Activated T-cell treated with anti-CD3 and anti-CD28 coated beads, Interleukin-2, amount 50 U/mL, for 4 hours (primary cell): Measurements from ENCODE around the gene FBXL7. TPM values are rescaled to one million over a fixed set of nuclear protein-coding genes. Genes with fewer than 3 reads are reported as not detected.

ENCODE experiments used
- ATAC-seq, 2 donors: fragments of 200-7000 bp; cut with Tn5 transposase; one replicate each; pipeline ENCODE4 v1.10.0; 2021
- DNase-seq: peaks from one replicate; pipeline ENCODE4 v3.0.0-alpha.2; 2020
- H3K27me3 Mint-ChIP-seq: one replicate; pipeline ENCODE4 v1.8.0; 2021; ENCODE audit warnings: low read depth, mixed read lengths
- H3K36me3 Mint-ChIP-seq: one replicate; pipeline ENCODE4 v1.8.0; 2022; ENCODE audit warnings: mixed read lengths; ENCODE audit not compliant: insufficient read depth
- H3K4me1 Mint-ChIP-seq: one replicate; pipeline ENCODE4 v1.8.0; 2021; ENCODE audit warnings: low read depth, mixed read lengths
- H3K4me3 Mint-ChIP-seq: one replicate; pipeline ENCODE4 v1.8.0; 2021; ENCODE audit warnings: mild to moderate bottlenecking, moderate library complexity, mixed read lengths
- H3K9me3 Mint-ChIP-seq: one replicate; pipeline ENCODE4 v1.8.0; 2021; ENCODE audit warnings: mixed read lengths
- total RNA-seq, 3 donors: library from RNA; stranded (reverse); gene quantifications; one replicate each; pipeline ENCODE4 v1.2.1, GENCODE V29; 2021

Gene FBXL7
- total RNA-seq, 3 donors from 2014 or later, result not detected

- no peak for ATAC-seq
- H3K4me3 Mint-ChIP-seq, result no peak overlapping the region
- no peaks in the 10 kb centered on the region for H3K4me1 Mint-ChIP-seq
These were observed 114.7 kb downstream of the FBXL7 start for GRCh38 chr5:15614679-15615078.

DNA sequence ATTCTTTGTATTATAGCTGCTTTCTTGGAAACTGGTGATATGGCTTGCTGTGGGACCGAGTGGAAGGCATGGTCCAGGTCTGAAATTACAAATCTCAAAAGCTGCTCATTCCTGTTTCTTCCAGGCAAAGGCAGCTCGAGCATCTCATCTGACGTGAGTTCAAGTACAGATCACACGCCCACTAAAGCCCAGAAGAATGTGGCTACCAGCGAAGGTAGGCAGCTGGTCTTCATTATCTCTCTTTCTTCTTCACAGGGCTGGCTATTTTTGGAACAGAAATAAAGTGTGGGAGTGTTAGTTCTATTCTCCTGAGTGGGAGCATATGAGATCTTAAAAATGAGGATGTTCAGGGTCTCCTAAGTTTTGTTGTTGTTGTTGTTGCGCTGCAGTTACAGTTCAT is 115.9 kb downstream of the FBXL7 start:
- DNase-seq (no peak), ATAC-seq (no peak)
- Mint-ChIP-seq H3K36me3 (no peaks in the 10 kb centered on the region), H3K4me3 (no peak overlapping the region), H3K9me3 (peaks cover 11% of the 10 kb centered on the region), H3K4me1 (no peaks in the 10 kb centered on the region), H3K27me3 (no peaks in the 10 kb centered on the region)

More at GRCh38 chr5:15614679-15615078, 114.7 kb downstream of the FBXL7 start:
- no peak for DNase-seq
- H3K27me3 Mint-ChIP-seq, result no peaks in the 10 kb centered on the region
- H3K36me3 Mint-ChIP-seq, result no peaks in the 10 kb centered on the region
- H3K9me3 Mint-ChIP-seq, result peaks cover 5% of the 10 kb centered on the region

DNA sequence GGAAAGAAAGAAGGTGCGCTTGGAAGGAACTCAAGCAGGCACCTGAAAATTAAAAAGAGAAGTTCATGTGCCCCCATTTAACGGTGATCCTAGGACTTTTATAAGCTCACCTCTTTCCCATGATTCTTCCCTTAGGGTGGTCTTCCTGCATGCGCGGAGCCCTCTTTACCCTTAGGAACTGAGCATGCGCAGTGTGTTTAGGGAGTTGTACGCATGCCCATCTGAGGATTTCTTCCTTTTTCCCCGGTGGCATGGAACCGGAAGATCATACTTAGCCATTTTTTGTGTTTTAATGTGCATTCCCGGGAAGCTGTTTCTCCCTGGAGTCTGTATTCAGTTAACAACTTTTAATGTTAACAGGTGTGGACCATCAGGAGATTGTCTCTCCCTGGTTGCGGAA is 119.0 kb downstream of the FBXL7 start:
- Mint-ChIP-seq H3K27me3 (no peaks in the 10 kb centered on the region), H3K9me3 (peaks cover 15% of the 10 kb centered on the region), H3K4me3 (no peak overlapping the region), H3K4me1 (no peaks in the 10 kb centered on the region), H3K36me3 (no peaks in the 10 kb centered on the region)
- no peak for ATAC-seq
- DNase-seq, result no peak

DNA sequence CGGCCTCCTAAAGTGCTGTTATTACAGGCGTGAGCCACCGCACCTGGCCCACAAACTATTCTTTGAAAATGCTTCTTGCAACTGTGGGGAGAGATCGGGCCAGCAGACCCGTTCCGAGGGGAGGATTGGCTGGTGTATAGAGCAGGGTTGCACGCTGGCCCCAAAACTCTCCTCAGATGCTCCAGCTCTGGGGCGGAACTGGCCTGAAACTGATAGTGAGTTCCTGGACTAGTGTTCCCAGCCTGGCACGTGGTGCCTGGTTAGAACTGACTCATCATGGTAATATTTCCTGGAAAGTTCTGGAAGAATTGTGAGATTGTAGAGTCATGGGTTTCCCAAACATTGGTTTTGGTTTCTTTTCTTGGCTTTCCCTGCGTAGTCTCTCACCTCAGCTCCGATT is 120.5 kb downstream of the FBXL7 start:
- ATAC-seq, result no peak
- Mint-ChIP-seq H3K9me3 (peaks cover 15% of the 10 kb centered on the region), H3K27me3 (no peaks in the 10 kb centered on the region), H3K36me3 (no peaks in the 10 kb centered on the region), H3K4me1 (no peaks in the 10 kb centered on the region), H3K4me3 (no peak overlapping the region)
- DNase-seq, result no peak

GRCh38 chr5:15621094-15621493 is 121.1 kb downstream of the FBXL7 start:
- ATAC-seq (no peak), DNase-seq (no peak)
- no peaks in the 10 kb centered on the region for H3K27me3 Mint-ChIP-seq
- H3K4me1 Mint-ChIP-seq, result no peaks in the 10 kb centered on the region
- no peaks in the 10 kb centered on the region for H3K36me3 Mint-ChIP-seq
- H3K9me3 Mint-ChIP-seq, result peaks cover 15% of the 10 kb centered on the region
- no peak overlapping the region for H3K4me3 Mint-ChIP-seq

DNA sequence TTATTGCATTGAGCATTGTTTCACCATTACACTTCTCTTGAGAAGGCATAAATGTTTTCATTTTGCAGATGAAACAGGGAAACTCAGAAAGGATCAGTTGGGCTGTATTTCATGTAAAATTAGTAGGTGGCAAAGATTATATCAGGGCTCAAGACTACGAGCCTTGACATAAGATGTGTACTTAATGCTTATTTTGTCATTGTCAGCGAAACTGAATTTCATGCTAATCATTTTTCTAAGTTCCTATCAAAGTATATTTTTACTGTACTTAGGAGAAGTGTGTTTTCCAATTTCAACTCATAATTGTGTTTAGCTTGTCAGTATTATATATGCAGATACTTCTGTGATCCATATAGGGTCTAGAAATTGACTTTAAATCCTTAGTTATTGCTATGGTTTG is 123.8 kb downstream of the FBXL7 start:
- no peaks in the 10 kb centered on the region for H3K27me3 Mint-ChIP-seq

DNA sequence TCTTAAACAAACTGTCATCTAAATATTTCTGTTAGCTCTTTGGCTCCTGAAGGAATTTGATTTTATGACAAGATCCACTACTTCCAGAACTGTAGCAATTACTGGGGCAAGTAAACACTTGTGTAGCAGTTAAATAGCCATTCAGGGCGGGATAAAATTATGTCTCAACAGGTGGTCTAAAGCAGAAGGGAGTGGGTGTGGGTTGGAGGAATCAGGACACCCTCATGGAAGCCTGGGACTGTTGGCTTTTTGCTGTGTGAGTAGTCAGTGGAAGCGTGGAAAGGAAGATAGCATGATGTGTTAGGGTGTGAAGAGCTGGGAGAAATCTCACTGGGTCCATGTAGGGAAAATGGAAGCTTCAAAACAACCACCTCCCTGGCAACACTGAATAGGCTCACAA is 127.1 kb downstream of the FBXL7 start:
- no peak for ATAC-seq
- DNase-seq, result no peak
- H3K36me3 Mint-ChIP-seq, result no peaks in the 10 kb centered on the region
- H3K4me3 Mint-ChIP-seq, result no peak overlapping the region
- peaks cover 3% of the 10 kb centered on the region for H3K9me3 Mint-ChIP-seq
- no peaks in the 10 kb centered on the region for H3K4me1 Mint-ChIP-seq
- H3K27me3 Mint-ChIP-seq, result no peaks in the 10 kb centered on the region

More for the DNA sequence above, 123.8 kb downstream of the FBXL7 start:
- no peaks in the 10 kb centered on the region for H3K36me3 Mint-ChIP-seq
- no peak for ATAC-seq
- no peak for DNase-seq
- H3K4me1 Mint-ChIP-seq, result no peaks in the 10 kb centered on the region
- peaks cover 11% of the 10 kb centered on the region for H3K9me3 Mint-ChIP-seq
- no peak overlapping the region for H3K4me3 Mint-ChIP-seq

DNA sequence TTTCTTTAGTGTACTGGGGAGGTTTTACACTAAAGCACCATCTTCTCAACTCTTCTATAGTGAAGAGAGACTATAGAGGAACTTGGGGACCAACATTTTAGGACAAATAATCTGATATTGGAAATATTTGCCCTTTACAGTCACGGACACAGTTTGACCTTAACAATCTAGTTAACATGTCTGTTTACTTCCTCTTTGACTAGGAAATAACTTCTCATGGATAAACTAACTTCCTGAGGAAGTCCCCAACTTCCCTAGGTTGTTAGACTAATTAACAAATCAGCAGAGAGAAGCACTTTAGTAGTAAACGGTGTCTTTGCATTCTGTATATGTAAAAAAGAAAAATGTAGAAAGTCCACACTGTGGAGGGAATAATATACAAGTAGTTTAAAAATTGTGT is 127.7 kb downstream of the FBXL7 start:
- no peak overlapping the region for H3K4me3 Mint-ChIP-seq
- H3K9me3 Mint-ChIP-seq, result peaks cover 3% of the 10 kb centered on the region
- DNase-seq (no peak), ATAC-seq (no peak)
- H3K27me3 Mint-ChIP-seq, result no peaks in the 10 kb centered on the region
- no peaks in the 10 kb centered on the region for H3K36me3 Mint-ChIP-seq
- H3K4me1 Mint-ChIP-seq, result no peaks in the 10 kb centered on the region

DNA sequence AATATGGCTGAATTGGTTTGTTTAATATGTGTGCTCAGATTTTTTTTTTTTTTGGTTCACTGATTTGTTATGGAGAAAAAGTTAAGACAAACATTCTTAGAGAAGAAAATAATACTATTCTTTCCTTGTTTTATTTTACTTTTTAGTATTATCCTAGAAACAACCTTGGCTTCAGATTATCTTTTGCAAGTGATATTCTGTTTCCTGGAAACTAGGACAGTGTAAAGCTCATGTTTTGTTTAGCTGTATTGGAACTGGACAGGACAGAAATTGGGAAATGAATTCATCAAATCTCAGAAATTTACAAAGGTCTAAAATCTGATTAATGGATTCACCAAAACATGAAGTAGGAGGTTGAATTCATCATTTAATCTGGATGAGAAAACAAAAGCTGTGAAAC is 130.5 kb downstream of the FBXL7 start:
- Mint-ChIP-seq H3K9me3 (peaks cover 3% of the 10 kb centered on the region), H3K27me3 (no peaks in the 10 kb centered on the region), H3K4me1 (no peaks in the 10 kb centered on the region), H3K36me3 (no peaks in the 10 kb centered on the region), H3K4me3 (no peak overlapping the region)
- DNase-seq (no peak), ATAC-seq (no peak)

DNA sequence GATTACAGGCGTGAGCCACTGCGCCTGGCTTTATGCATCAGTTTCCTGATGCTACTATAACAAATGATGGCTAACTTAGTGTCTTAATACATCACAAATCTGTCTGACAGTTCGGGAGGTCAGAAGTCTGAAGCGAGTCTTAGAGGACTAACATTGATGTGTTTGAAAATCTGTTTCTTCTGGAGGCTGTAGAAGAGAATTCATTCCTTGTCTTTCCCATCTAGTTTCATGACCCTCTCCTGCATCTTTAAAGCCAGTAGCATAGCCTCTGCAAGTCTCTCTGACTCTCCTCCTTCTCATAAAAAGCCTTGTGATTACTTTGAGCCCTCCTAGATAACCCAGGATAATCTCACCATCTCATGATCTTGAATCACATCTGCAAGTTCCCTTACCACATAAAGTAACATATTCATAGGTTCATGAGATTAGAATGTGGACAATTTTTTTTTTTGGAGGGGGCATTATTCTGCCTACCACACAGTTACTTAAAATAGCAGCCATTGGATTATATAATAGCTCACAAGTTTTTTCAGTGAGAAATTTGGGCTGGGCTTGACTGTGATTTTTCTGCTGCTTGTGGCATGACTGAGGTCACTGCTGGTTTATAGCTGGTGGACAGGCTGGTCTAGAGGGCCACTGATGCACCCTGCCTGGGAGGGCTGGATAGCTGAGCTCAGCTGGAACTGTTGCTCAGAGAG is 134.8 kb downstream of the FBXL7 start:
- Mint-ChIP-seq H3K4me3 (no peak overlapping the region), H3K9me3 (peaks cover 3% of the 10 kb centered on the region), H3K36me3 (no peaks in the 10 kb centered on the region), H3K27me3 (no peaks in the 10 kb centered on the region), H3K4me1 (no peaks in the 10 kb centered on the region)
- DNase-seq, result no peak
- ATAC-seq, result no peak

DNA sequence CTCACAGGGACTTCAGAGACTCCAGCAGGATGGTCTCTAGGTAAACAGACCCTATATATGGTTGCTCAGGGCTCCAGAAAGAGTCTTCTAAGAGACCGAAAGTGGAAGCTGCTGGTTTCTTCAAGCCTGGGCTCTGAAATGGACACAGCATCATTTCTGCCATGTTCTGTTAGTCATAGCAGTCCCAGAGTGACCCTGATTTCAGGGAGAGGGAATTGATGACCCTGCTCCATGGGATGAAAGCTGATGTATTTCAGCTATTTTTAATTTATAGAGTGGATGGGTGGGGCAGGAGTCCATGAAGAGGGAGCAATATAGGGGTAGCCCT is 135.3 kb downstream of the FBXL7 start:
- Mint-ChIP-seq H3K9me3 (peaks cover 3% of the 10 kb centered on the region), H3K36me3 (no peaks in the 10 kb centered on the region), H3K4me3 (no peak overlapping the region), H3K4me1 (no peaks in the 10 kb centered on the region), H3K27me3 (no peaks in the 10 kb centered on the region)
- ATAC-seq (no peak), DNase-seq (no peak)

GRCh38 chr5:15637345-15637744 is 137.4 kb downstream of the FBXL7 start:
- H3K4me3 Mint-ChIP-seq, result no peak overlapping the region
- H3K36me3 Mint-ChIP-seq, result no peaks in the 10 kb centered on the region
- peaks cover 6% of the 10 kb centered on the region for H3K9me3 Mint-ChIP-seq
- no peaks in the 10 kb centered on the region for H3K4me1 Mint-ChIP-seq
- DNase-seq, result no peak
- no peaks in the 10 kb centered on the region for H3K27me3 Mint-ChIP-seq
- ATAC-seq, result no peak

DNA sequence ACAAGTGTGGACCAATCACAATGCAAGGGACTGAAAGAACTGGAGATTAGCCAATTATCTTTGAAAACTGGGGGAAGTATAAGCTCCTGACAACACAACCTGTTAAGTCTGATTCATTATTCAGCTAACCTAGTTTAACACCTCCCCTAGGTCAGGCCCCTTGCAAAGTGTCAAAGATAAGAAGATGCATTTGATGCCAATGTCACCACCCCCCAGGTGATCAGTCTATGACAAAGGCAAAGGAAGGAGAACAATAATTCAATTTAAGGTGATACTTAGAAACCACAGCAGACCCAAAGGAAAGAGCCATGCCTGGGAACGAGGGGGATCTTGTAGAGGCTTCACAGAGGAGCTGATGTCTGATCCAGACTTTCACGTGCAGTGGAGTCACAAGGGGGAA is 137.9 kb downstream of the FBXL7 start:
- no peak for ATAC-seq
- Mint-ChIP-seq H3K9me3 (peaks cover 6% of the 10 kb centered on the region), H3K36me3 (no peaks in the 10 kb centered on the region), H3K4me3 (no peak overlapping the region), H3K4me1 (no peaks in the 10 kb centered on the region), H3K27me3 (no peaks in the 10 kb centered on the region)
- DNase-seq, result no peak

GRCh38 chr5:15638296-15638695 is 138.3 kb downstream of the FBXL7 start:
- ATAC-seq (no peak), DNase-seq (no peak)
- H3K9me3 Mint-ChIP-seq, result peaks cover 6% of the 10 kb centered on the region
- H3K27me3 Mint-ChIP-seq, result no peaks in the 10 kb centered on the region
- H3K4me1 Mint-ChIP-seq, result no peaks in the 10 kb centered on the region
- H3K4me3 Mint-ChIP-seq, result no peak overlapping the region
- H3K36me3 Mint-ChIP-seq, result no peaks in the 10 kb centered on the region

GRCh38 chr5:15639288-15639687 is 139.3 kb downstream of the FBXL7 start:
- DNase-seq, result no peak
- no peak for ATAC-seq
- Mint-ChIP-seq H3K27me3 (no peaks in the 10 kb centered on the region), H3K9me3 (peaks cover 10% of the 10 kb centered on the region), H3K4me1 (no peaks in the 10 kb centered on the region), H3K4me3 (no peak overlapping the region), H3K36me3 (no peaks in the 10 kb centered on the region)

GRCh38 chr5:15640116-15640515 is 140.1 kb downstream of the FBXL7 start:
- Mint-ChIP-seq H3K4me1 (no peaks in the 10 kb centered on the region), H3K9me3 (peaks cover 7% of the 10 kb centered on the region), H3K36me3 (no peaks in the 10 kb centered on the region), H3K27me3 (no peaks in the 10 kb centered on the region), H3K4me3 (no peak overlapping the region)
- no peak for ATAC-seq
- no peak for DNase-seq
